ENCODE data around the gene CLDN5. TPM values are rescaled to one million over a fixed set of nuclear protein-coding genes. Genes with fewer than 3 reads are reported as not detected.

CLDN5 gene
- total RNA-seq, 1 experiment from 2014 or later, result 0.44 TPM

GRCh38 chr22:19510919-19511341 is 13.3 kb downstream of the CLDN5 start:
- no CpG with 5 or more reads among the region's 2 CpGs for whole genome bisulfite sequencing (ENCODE audit: extremely low coverage, insufficient read length, low lambda C conversion rate)
- H3K27me3 Mint-ChIP-seq (ENCODE audit: low read depth), result no peaks in the 10 kb centered on the region; the same call in none of the 2 replicates
- no peaks in the 10 kb centered on the region for H3K9me3 ChIP-seq (ENCODE audit: control insufficient read depth, low read depth, low read length)
- no peak overlapping the region for H3K9ac ChIP-seq (ENCODE audit: extremely low read depth, insufficient read length, low read length)
- peaks cover 14 to 79% (median 64%) of the 10 kb centered on the region in 3 experiments for H3K36me3 Mint-ChIP-seq (ENCODE audit: insufficient read depth in 1 of 3, low read depth in 3 of 3)
- H3K4me1 ChIP-seq (ENCODE audit: insufficient read depth, low read length), result no peaks in the 10 kb centered on the region
- H2BK20ac ChIP-seq (ENCODE audit: low read depth, low read length, poor library complexity, severe bottlenecking), result no peak overlapping the region
- H3K4me3 Mint-ChIP-seq, result no peak overlapping the region
- no peak for TF ChIP-seq CTCF (conservative IDR thresholded peaks at IDR 0.05)
- no peaks in the 10 kb centered on the region for H3K9me3 Mint-ChIP-seq
- H3K23ac ChIP-seq (ENCODE audit: insufficient read length, low read depth, low read length), result no peak overlapping the region
- H2AFZ ChIP-seq (ENCODE audit: low read length), result no peak overlapping the region
- H3K14ac ChIP-seq (ENCODE audit: insufficient read depth, low read length), result no peak overlapping the region
- no peak overlapping the region for H3K27ac Mint-ChIP-seq
- H3K18ac ChIP-seq (ENCODE audit: insufficient read length, low read depth, low read length), result no peak overlapping the region
- H2BK5ac ChIP-seq (ENCODE audit: insufficient read length, low read length), result no peak overlapping the region
- H3K4me1 Mint-ChIP-seq, result 0 out of 4 replicates have a peak, but pooled peaks cover 0 to 3% of the 10 kb centered on the region in 2 experiments
- no peak overlapping the region for H2BK15ac ChIP-seq (ENCODE audit: low read depth, low read length)
- H3T11ph ChIP-seq (ENCODE audit: low read length), result no peak overlapping the region
- no peak overlapping the region for H3K4me2 ChIP-seq (ENCODE audit: insufficient read depth, insufficient read length, low read length)
- H4K20me1 ChIP-seq (ENCODE audit: control insufficient read depth, insufficient read depth, insufficient read length), result no peaks in the 10 kb centered on the region
- H3K27me3 ChIP-seq (ENCODE audit: insufficient read depth, low read length), result no peaks in the 10 kb centered on the region
- no peak overlapping the region for H4K91ac ChIP-seq (ENCODE audit: insufficient read length, low read depth, low read length)
- no peaks in the 10 kb centered on the region for H3K79me2 ChIP-seq (ENCODE audit: insufficient read depth, low read length)
- no peak overlapping the region for H3K56ac ChIP-seq (ENCODE audit: insufficient read length, low read depth, low read length)
- no peak overlapping the region for H2AK5ac ChIP-seq (ENCODE audit: insufficient read length, low read length)
- DNase-seq, result no peak
- no peak overlapping the region for H2BK12ac ChIP-seq (ENCODE audit: insufficient read length, low read depth, low read length)
- no peak overlapping the region for H2BK120ac ChIP-seq (ENCODE audit: low read depth, low read length, poor library complexity, severe bottlenecking)
- H4K5ac ChIP-seq (ENCODE audit: insufficient read length, low read depth, low read length), result no peak overlapping the region
- no peak overlapping the region for H3K27ac ChIP-seq (ENCODE audit: insufficient read length, low read depth, low read length)
- H3K79me1 ChIP-seq (ENCODE audit: insufficient read depth, low read depth, low read length, poor library complexity, severe bottlenecking), result no peaks in the 10 kb centered on the region
- H3K23me2 ChIP-seq (ENCODE audit: insufficient read length, low read depth, low read length, poor library complexity, severe bottlenecking), result no peaks in the 10 kb centered on the region
- H3K4ac ChIP-seq (ENCODE audit: low read depth, low read length), result no peak overlapping the region
- no peak overlapping the region for H4K8ac ChIP-seq (replicated peaks; ENCODE audit: insufficient read length, low read depth, low read length)

Measured in H9 (cell line).